Measurements from ENCODE around the gene CST6. TPM values are rescaled to one million over a fixed set of nuclear protein-coding genes. Genes with fewer than 3 reads are reported as not detected.

The CST6 gene
- polyA plus RNA-seq, 1 experiment = 5.9 TPM

- no peaks in the 10 kb centered on the region for H3K36me3 ChIP-seq (ENCODE audit: control insufficient read depth, insufficient read depth, low read length)
- TF ChIP-seq CTCF (IDR thresholded peaks at IDR 0.05; ENCODE audit: insufficient read depth, low read depth, low read length) = no peak
These were observed 28.0 kb downstream of the CST6 start for GRCh38 chr11:66039765-66040164.

GRCh38 chr11:66042227-66042995, 30.6 kb downstream of the CST6 start:
- TF ChIP-seq CTCF (IDR thresholded peaks at IDR 0.05; ENCODE audit: insufficient read depth, low read depth, low read length) = no peak
- no peaks in the 10 kb centered on the region; the same call in none of the 2 replicates for H3K27me3 ChIP-seq (ENCODE audit: control insufficient read depth, insufficient read depth, low read length)
- CTCF ChIA-PET = interaction anchor here (0.6 to 4.7 kb wide), 4 partner anchors 12 to 1593 kb away, joined by 3 to 40 read pairs (median 6); no protein-coding TSS in a partner anchor
- H3K36me3 ChIP-seq (ENCODE audit: control insufficient read depth, insufficient read depth, low read length) = no peaks in the 10 kb centered on the region
- POLR2A ChIA-PET = no interaction called here
- DNase-seq (ENCODE audit: low read depth) = no peak
- no peak overlapping the region for H3K4me3 ChIP-seq (ENCODE audit: low read depth, low read length)

More at GRCh38 chr11:66039765-66040164, 28.0 kb downstream of the CST6 start:
- no peak for DNase-seq (ENCODE audit: low read depth)
- Histone ChIP-seq H3K4me3 (ENCODE audit: low read depth, low read length) (no peak overlapping the region), H3K27me3 (ENCODE audit: control insufficient read depth, insufficient read depth, low read length) (peaks cover 2% of the 10 kb centered on the region)
- ChIA-PET CTCF (interaction anchor here (2.9 kb wide), 1 partner anchor 17 kb away, joined by 14 read pairs; no protein-coding TSS in a partner anchor), POLR2A (no interaction called here)

GRCh38 chr11:66042996-66043906, 31.4 kb downstream of the CST6 start:
- no peaks in the 10 kb centered on the region for H3K36me3 ChIP-seq (ENCODE audit: control insufficient read depth, insufficient read depth, low read length)
- H3K4me3 ChIP-seq (ENCODE audit: low read depth, low read length) = no peak overlapping the region
- H3K27me3 ChIP-seq (ENCODE audit: control insufficient read depth, insufficient read depth, low read length) = no peaks in the 10 kb centered on the region; the same call in none of the 2 replicates
- TF ChIP-seq CTCF (IDR thresholded peaks at IDR 0.05; ENCODE audit: insufficient read depth, low read depth, low read length) = no peak
- ChIA-PET POLR2A (no interaction called here), CTCF (interaction anchor here (0.8 to 4.7 kb wide), 8 partner anchors 8 to 332 kb away, joined by 3 to 40 read pairs (median 10); partner anchors contain the start of genes CATSPER1 and KAT5)
- no peak for DNase-seq (ENCODE audit: low read depth)

- Histone ChIP-seq H3K4me3 (ENCODE audit: low read depth, low read length) (no peak overlapping the region), H3K27me3 (ENCODE audit: control insufficient read depth, insufficient read depth, low read length) (no peaks in the 10 kb centered on the region; the same call in 1 of the 2 replicates), H3K36me3 (ENCODE audit: control insufficient read depth, insufficient read depth, low read length) (no peaks in the 10 kb centered on the region)
- TF ChIP-seq CTCF (IDR thresholded peaks at IDR 0.05; ENCODE audit: insufficient read depth, low read depth, low read length) = no peak
- ChIA-PET POLR2A (interaction anchor here (0.6 to 1.2 kb wide), 3 partner anchors 9 to 222 kb away, joined by 3 to 4 read pairs (median 4); no protein-coding TSS in a partner anchor), CTCF (interaction anchor here (0.6 to 4.7 kb wide), 25 partner anchors 9 to 934 kb away, joined by 3 to 40 read pairs (median 4); partner anchors contain the start of genes CATSPER1 and RELA)
- no peak for DNase-seq (ENCODE audit: low read depth)
These were observed 32.9 kb downstream of the CST6 start for GRCh38 chr11:66044757-66045156.

Data from BJ (cell line).